G401.6 (cell line): ENCODE data around the gene FOXRED1.

Experiments used
- FAIRE-seq: peaks from 2 replicates; lab custom pipeline; 2012; peaks lifted over from hg19 to GRCh38; lab: Jason Lieb, UNC

The FOXRED1 gene

DNA sequence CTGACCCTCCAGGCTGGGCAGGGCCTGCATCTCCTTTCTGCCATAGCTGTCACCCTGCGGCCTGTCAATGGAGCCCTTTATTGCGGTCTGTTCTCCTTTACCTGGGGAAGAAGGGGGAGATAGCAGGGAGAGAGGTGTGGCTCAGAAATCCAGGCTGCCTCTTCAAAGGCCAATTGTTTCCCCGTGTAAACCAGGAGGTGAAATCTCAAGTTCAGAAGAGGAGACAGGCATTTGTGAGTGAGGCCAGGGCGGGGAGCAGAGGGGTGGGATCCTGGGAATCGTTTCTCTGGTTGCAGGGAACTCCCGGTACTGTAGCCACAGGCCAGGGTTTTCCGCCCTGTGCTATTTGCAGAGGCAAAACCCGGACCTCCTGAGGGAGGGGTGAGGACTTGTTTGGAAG, 44.0 kb downstream of the FOXRED1 start:
- FAIRE-seq = no peak

GRCh38 chr11:126313826-126314225, 44.9 kb downstream of the FOXRED1 start:
- FAIRE-seq = no peak

DNA sequence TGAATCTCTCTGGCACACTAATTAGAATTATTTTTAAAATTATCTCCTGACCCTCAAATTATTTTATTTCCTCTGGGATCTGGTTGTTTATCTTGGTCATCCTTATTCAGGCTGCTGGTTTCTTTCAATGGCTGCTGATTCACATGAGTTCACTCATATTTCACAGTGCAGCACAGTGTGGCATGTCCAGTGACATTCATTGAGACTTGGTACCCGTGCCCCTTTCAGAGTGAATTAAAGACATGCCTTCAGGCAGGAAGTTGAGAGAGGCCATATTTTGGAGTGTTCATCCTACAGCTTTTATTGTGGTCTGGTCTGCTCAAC, 48.4 kb downstream of the FOXRED1 start:
- no peak for FAIRE-seq

- FAIRE-seq = no peak
These were observed 49.0 kb downstream of the FOXRED1 start for GRCh38 chr11:126317756-126318573.

GRCh38 chr11:126318574-126319373, 49.8 kb downstream of the FOXRED1 start:
- no peak for FAIRE-seq

- FAIRE-seq = no peak
These were observed 50.4 kb downstream of the FOXRED1 start for GRCh38 chr11:126319374-126319740.

GRCh38 chr11:126322996-126323395, 54.0 kb downstream of the FOXRED1 start:
- FAIRE-seq = no peak

- FAIRE-seq = no peak
These were observed 58.5 kb downstream of the FOXRED1 start for GRCh38 chr11:126327281-126328000.
